OCI-LY1 (cell line): ENCODE data around the gene CA9.

Experiments used
- EZH2 ChIP-seq: fragments of 200-600 bp; sonication (generic), shearing (Covaris generic); IDR thresholded peaks from 2 replicates; pipeline ENCODE4 v1.8.0; 2017; ENCODE audit warnings: borderline replicate concordance, mixed run types, mild to moderate bottlenecking, antibody characterized with exemption, low read length, moderate library complexity, mixed read lengths
- TF ChIP-seq, protein P1 (sequence below): fragments of 200-600 bp; sonication (generic), shearing (Covaris generic); IDR thresholded peaks from 2 replicates; pipeline ENCODE4 v1.5.1; 2017; ENCODE audit warnings: mild to moderate bottlenecking, antibody characterized with exemption, low read length, moderate library complexity, mixed read lengths

DNA sequence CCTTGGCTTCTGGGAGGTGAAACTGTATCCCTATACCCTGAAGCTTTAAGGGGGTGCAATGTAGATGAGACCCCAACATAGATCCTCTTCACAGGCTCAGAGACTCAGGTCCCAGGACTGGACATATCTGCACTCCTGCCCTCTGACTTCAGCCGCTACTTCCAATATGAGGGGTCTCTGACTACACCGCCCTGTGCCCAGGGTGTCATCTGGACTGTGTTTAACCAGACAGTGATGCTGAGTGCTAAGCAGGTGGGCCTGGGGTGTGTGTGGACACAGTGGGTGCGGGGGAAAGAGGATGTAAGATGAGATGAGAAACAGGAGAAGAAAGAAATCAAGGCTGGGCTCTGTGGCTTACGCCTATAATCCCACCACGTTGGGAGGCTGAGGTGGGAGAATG lies 5.4 kb downstream of the CA9 start:
- TF ChIP-seq, protein P1, sequence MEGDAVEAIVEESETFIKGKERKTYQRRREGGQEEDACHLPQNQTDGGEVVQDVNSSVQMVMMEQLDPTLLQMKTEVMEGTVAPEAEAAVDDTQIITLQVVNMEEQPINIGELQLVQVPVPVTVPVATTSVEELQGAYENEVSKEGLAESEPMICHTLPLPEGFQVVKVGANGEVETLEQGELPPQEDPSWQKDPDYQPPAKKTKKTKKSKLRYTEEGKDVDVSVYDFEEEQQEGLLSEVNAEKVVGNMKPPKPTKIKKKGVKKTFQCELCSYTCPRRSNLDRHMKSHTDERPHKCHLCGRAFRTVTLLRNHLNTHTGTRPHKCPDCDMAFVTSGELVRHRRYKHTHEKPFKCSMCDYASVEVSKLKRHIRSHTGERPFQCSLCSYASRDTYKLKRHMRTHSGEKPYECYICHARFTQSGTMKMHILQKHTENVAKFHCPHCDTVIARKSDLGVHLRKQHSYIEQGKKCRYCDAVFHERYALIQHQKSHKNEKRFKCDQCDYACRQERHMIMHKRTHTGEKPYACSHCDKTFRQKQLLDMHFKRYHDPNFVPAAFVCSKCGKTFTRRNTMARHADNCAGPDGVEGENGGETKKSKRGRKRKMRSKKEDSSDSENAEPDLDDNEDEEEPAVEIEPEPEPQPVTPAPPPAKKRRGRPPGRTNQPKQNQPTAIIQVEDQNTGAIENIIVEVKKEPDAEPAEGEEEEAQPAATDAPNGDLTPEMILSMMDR = no peak
- TF ChIP-seq EZH2 = no peak
